H9 (cell line): Measurements from ENCODE around the gene GPR12. TPM values are rescaled to one million over a fixed set of nuclear protein-coding genes. Genes with fewer than 3 reads are reported as not detected.

Experiments used
- DNase-seq: peaks from one replicate; pipeline ENCODE4 v3.0.0-alpha.2; 2017
- H2AFZ ChIP-seq: one replicate; pipeline ENCODE4 v1.6.1; 2013; ENCODE audit warnings: mild to moderate bottlenecking, low read length, control low read depth, moderate library complexity
- H2AK5ac ChIP-seq: 2 replicates; pipeline ENCODE4 v1.6.1; 2013; ENCODE audit warnings: low read length, control low read depth, mixed read lengths; ENCODE audit not compliant: insufficient read length
- H2BK120ac ChIP-seq: one replicate; pipeline ENCODE4 v1.6.1; 2013; ENCODE audit warnings: low read depth, mild to moderate bottlenecking, low read length, control low read depth, inconsistent platforms; ENCODE audit not compliant: poor library complexity, severe bottlenecking
- H2BK12ac ChIP-seq: 2 replicates; pipeline ENCODE4 v1.6.1; 2013; ENCODE audit warnings: low read length, control low read depth, mixed read lengths, low read depth; ENCODE audit not compliant: insufficient read length
- H2BK15ac ChIP-seq: 2 replicates; pipeline ENCODE4 v1.6.1; 2013; ENCODE audit warnings: low read depth, low read length, control low read depth
- H2BK20ac ChIP-seq: one replicate; pipeline ENCODE4 v1.6.1; 2013; ENCODE audit warnings: low read depth, mild to moderate bottlenecking, low read length, control low read depth, inconsistent platforms; ENCODE audit not compliant: poor library complexity, severe bottlenecking
- H2BK5ac ChIP-seq: 2 replicates; pipeline ENCODE4 v1.6.1; 2013; ENCODE audit warnings: low read length, control low read depth, mixed read lengths; ENCODE audit not compliant: insufficient read length
- H3K14ac ChIP-seq: 2 replicates; pipeline ENCODE4 v1.6.1; 2013; ENCODE audit warnings: low read length, control low read depth; ENCODE audit not compliant: insufficient read depth
- H3K18ac ChIP-seq: 2 replicates; pipeline ENCODE4 v1.6.1; 2013; ENCODE audit warnings: low read depth, mild to moderate bottlenecking, mixed read lengths, low read length, control low read depth; ENCODE audit not compliant: insufficient read length
- H3K23ac ChIP-seq: 2 replicates; pipeline ENCODE4 v1.6.1; 2013; ENCODE audit warnings: low read length, control low read depth, mixed read lengths, low read depth; ENCODE audit not compliant: insufficient read length
- H3K23me2 ChIP-seq: 2 replicates; pipeline ENCODE4 v1.6.1; 2013; ENCODE audit warnings: low read depth, mild to moderate bottlenecking, mixed read lengths, low read length, control low read depth; ENCODE audit not compliant: insufficient read length, poor library complexity, severe bottlenecking
- H3K27ac ChIP-seq: 2 replicates; pipeline ENCODE4 v1.5.1; 2013; ENCODE audit warnings: low read length, control low read depth, mixed read lengths, low read depth; ENCODE audit not compliant: insufficient read length
- H3K27me3 ChIP-seq: 2 replicates; pipeline ENCODE4 v1.6.1; 2013; ENCODE audit warnings: low read length, control low read depth, inconsistent platforms; ENCODE audit not compliant: insufficient read depth
- H3K4ac ChIP-seq: 2 replicates; pipeline ENCODE4 v1.6.1; 2013; ENCODE audit warnings: low read depth, mild to moderate bottlenecking, control low read depth, inconsistent platforms, low read length, moderate library complexity
- H3K4me1 ChIP-seq: 2 replicates; pipeline ENCODE4 v1.6.1; 2013; ENCODE audit warnings: low read length, control low read depth, inconsistent platforms; ENCODE audit not compliant: insufficient read depth
- H3K4me2 ChIP-seq: 2 replicates; pipeline ENCODE4 v1.6.1; 2013; ENCODE audit warnings: low read length, control low read depth, mixed read lengths; ENCODE audit not compliant: insufficient read length, insufficient read depth
- H3K56ac ChIP-seq: 2 replicates; pipeline ENCODE4 v1.6.1; 2013; ENCODE audit warnings: low read depth, mild to moderate bottlenecking, mixed read lengths, low read length, control low read depth; ENCODE audit not compliant: insufficient read length
- H3K79me1 ChIP-seq: 2 replicates; pipeline ENCODE4 v1.6.1; 2013; ENCODE audit warnings: low read depth, mild to moderate bottlenecking, moderate library complexity, low read length, control low read depth, inconsistent platforms; ENCODE audit not compliant: insufficient read depth, poor library complexity, severe bottlenecking
- H3K79me2 ChIP-seq: 2 replicates; pipeline ENCODE4 v1.6.1; 2013; ENCODE audit warnings: low read length, control low read depth, inconsistent platforms; ENCODE audit not compliant: insufficient read depth
- H3K9ac ChIP-seq: 2 replicates; pipeline ENCODE4 v1.6.1; 2013; ENCODE audit warnings: low read length, control low read depth, mixed read lengths; ENCODE audit not compliant: insufficient read length; ENCODE audit errors: extremely low read depth
- H3K9me3 ChIP-seq: one replicate; pipeline ENCODE4 v1.6.1; 2013; ENCODE audit warnings: low read depth, low read length, inconsistent platforms; ENCODE audit not compliant: control insufficient read depth
- H3T11ph ChIP-seq: one replicate; pipeline ENCODE4 v1.6.1; 2013; ENCODE audit warnings: mild to moderate bottlenecking, low read length, control low read depth, inconsistent platforms
- H4K20me1 ChIP-seq: one replicate; pipeline ENCODE4 v1.6.1; 2013; ENCODE audit not compliant: control insufficient read depth, insufficient read length, insufficient read depth
- H4K5ac ChIP-seq: 2 replicates; pipeline ENCODE4 v1.6.1; 2013; ENCODE audit warnings: low read depth, mild to moderate bottlenecking, mixed read lengths, low read length, control low read depth; ENCODE audit not compliant: insufficient read length
- H4K8ac ChIP-seq: replicated peaks from 2 replicates; pipeline ENCODE4 v1.6.1; 2013; ENCODE audit warnings: low read length, control low read depth, mixed read lengths, low read depth; ENCODE audit not compliant: insufficient read length
- H4K91ac ChIP-seq: 2 replicates; pipeline ENCODE4 v1.6.1; 2013; ENCODE audit warnings: low read depth, mild to moderate bottlenecking, moderate library complexity, mixed read lengths, low read length, control low read depth; ENCODE audit not compliant: insufficient read length
- H3K27ac Mint-ChIP-seq, 3 experiments: 2 replicates in 2 of 3; 3 replicates in 1 of 3; pipeline ENCODE4 v1.8.0; 2020 to 2021; ENCODE audit warnings: mixed read lengths in 3 of 3, mild to moderate bottlenecking in 1 of 3, moderate library complexity in 1 of 3
- H3K27me3 Mint-ChIP-seq: 2 replicates; pipeline ENCODE4 v1.8.0; 2021; ENCODE audit warnings: low read depth, mild to moderate bottlenecking, moderate library complexity, mixed read lengths
- H3K36me3 Mint-ChIP-seq, 3 experiments: 2 replicates in 2 of 3; 3 replicates in 1 of 3; pipeline ENCODE4 v1.8.0; 2020 to 2021; ENCODE audit warnings: low read depth in 3 of 3, mixed read lengths in 3 of 3; ENCODE audit not compliant: insufficient read depth in 1 of 3
- H3K4me1 Mint-ChIP-seq, 2 experiments: 2 replicates each; pipeline ENCODE4 v1.8.0; 2020; ENCODE audit warnings: mixed read lengths in 2 of 2
- H3K4me3 Mint-ChIP-seq, 2 experiments: 2 replicates in 1 of 2; 3 replicates in 1 of 2; pipeline ENCODE4 v1.8.0; 2020 to 2021; ENCODE audit warnings: mild to moderate bottlenecking in 2 of 2, mixed read lengths in 2 of 2, moderate library complexity in 1 of 2
- H3K9me3 Mint-ChIP-seq, 2 experiments: 2 replicates in 1 of 2; 3 replicates in 1 of 2; pipeline ENCODE4 v1.8.0; 2020; ENCODE audit warnings: mild to moderate bottlenecking in 2 of 2, mixed read lengths in 2 of 2, moderate library complexity in 1 of 2
- CTCF ChIP-seq: fragments of 200-600 bp; sonication (generic); conservative IDR thresholded peaks from 3 replicates; pipeline ENCODE4 v1.8.0; 2021; ENCODE audit warnings: antibody characterized with exemption, mild to moderate bottlenecking
- total RNA-seq: library from RNA; stranded (reverse); gene quantifications from 2 replicates; pipeline ENCODE4 v1.2.1, GENCODE V29; 2021

The GPR12 gene
- total RNA-seq, 1 experiment from 2014 or later, result not detected

GRCh38 chr13:26806891-26807290, 46.3 kb upstream of the GPR12 start:
- DNase-seq, result no peak
- no peaks in the 10 kb centered on the region for H3K23me2 ChIP-seq
- H4K20me1 ChIP-seq, result no peaks in the 10 kb centered on the region
- H2BK15ac ChIP-seq, result no peak overlapping the region
- no peak overlapping the region for H4K5ac ChIP-seq
- H3K4me2 ChIP-seq, result no peak overlapping the region
- no peak overlapping the region for H3K18ac ChIP-seq
- H3K56ac ChIP-seq, result no peak overlapping the region
- H3K4me3 Mint-ChIP-seq, result no peak overlapping the region
- H2BK12ac ChIP-seq, result no peak overlapping the region
- no peaks in the 10 kb centered on the region for H3K79me1 ChIP-seq
- H2AK5ac ChIP-seq, result no peak overlapping the region
- no peak overlapping the region for H3K23ac ChIP-seq
- no peak overlapping the region for H3K9ac ChIP-seq
- no peak overlapping the region for H4K8ac ChIP-seq
- no peak for TF ChIP-seq CTCF
- no peaks in the 10 kb centered on the region for H3K9me3 ChIP-seq
- no peaks in the 10 kb centered on the region for H3K27me3 ChIP-seq
- H3K14ac ChIP-seq, result no peak overlapping the region
- H3K4ac ChIP-seq, result no peak overlapping the region
- H3K27ac ChIP-seq, result no peak overlapping the region
- H2AFZ ChIP-seq, result no peak overlapping the region
- peaks cover 0 to 13% (median 3%) of the 10 kb centered on the region in 3 experiments; a peak in 5 of 7 replicates for H3K36me3 Mint-ChIP-seq
- H2BK120ac ChIP-seq, result no peak overlapping the region
- H3K9me3 Mint-ChIP-seq, result peaks cover 27 to 29% of the 10 kb centered on the region in 2 experiments
- no peak overlapping the region for H2BK5ac ChIP-seq
- H2BK20ac ChIP-seq, result no peak overlapping the region
- peaks cover 17 to 18% of the 10 kb centered on the region in 2 experiments for H3K4me1 Mint-ChIP-seq
- no peak overlapping the region for H3T11ph ChIP-seq
- no peaks in the 10 kb centered on the region for H3K79me2 ChIP-seq
- H3K4me1 ChIP-seq, result peaks cover 3% of the 10 kb centered on the region; the same call in 1 of the 2 replicates
- H3K27ac Mint-ChIP-seq, result no peak overlapping the region
- H4K91ac ChIP-seq, result no peak overlapping the region
- H3K27me3 Mint-ChIP-seq, result peaks cover 1% of the 10 kb centered on the region
